IMR-90 (cell line): ENCODE results near the gene RPS6KA3. TPM values are rescaled to one million over a fixed set of nuclear protein-coding genes. Genes with fewer than 3 reads are reported as not detected.

Experiments
- ATAC-seq: fragments of 200-7000 bp; cut with Tn5 transposase; 2 replicates; pipeline ENCODE4 v1.9.1; 2020; ENCODE audit warnings: low read depth, mild to moderate bottlenecking, moderate library complexity
- BruUV-seq: library from RNA; stranded (reverse); fragments of 400-500 nt; replicated peaks from 2 replicates; lab custom pipeline; 2021; lab: Mats Ljungman, UMichigan
- CTCF ChIA-PET: fragments of 300-600 bp; formaldehyde crosslinking; extraction: SDS; loops from one replicate; lab custom pipeline; 2021; ENCODE audit warnings: antibody characterized with exemption; lab: Yijun Ruan, JAX
- POLR2A ChIA-PET: fragments of 300-600 bp; sonication (Branson Sonifier 250); formaldehyde crosslinking; loops from one replicate; lab custom pipeline; 2022; ENCODE audit warnings: antibody characterized with exemption; ENCODE audit not compliant: unreplicated experiment; lab: Charles Lee
- DNase-seq: peaks from one replicate; pipeline ENCODE4 v3.0.0; 2013
- H2AFZ ChIP-seq: replicated peaks from 2 replicates; pipeline ENCODE3; 2013; ENCODE audit warnings: low read length, mild to moderate bottlenecking; ENCODE audit not compliant: poor library complexity
- H2AK5ac ChIP-seq: 2 replicates; pipeline ENCODE4 v1.6.1; 2013; ENCODE audit warnings: low read depth, low read length, inconsistent platforms
- H2AK9ac ChIP-seq: replicated peaks from 2 replicates; pipeline ENCODE3; 2013; ENCODE audit warnings: mild to moderate bottlenecking, low read depth, low read length, moderate library complexity; ENCODE audit not compliant: poor library complexity
- H2BK120ac ChIP-seq: 2 replicates; pipeline ENCODE4 v1.6.1; 2013; ENCODE audit warnings: low read depth, low read length, inconsistent platforms
- H2BK15ac ChIP-seq: 3 replicates; pipeline ENCODE4 v1.6.1; 2013; ENCODE audit warnings: low read depth, low read length, inconsistent platforms
- H2BK20ac ChIP-seq: 2 replicates; pipeline ENCODE4 v1.6.1; 2013; ENCODE audit warnings: low read depth, mild to moderate bottlenecking, inconsistent platforms, low read length, moderate library complexity
- H2BK5ac ChIP-seq: 2 replicates; pipeline ENCODE4 v1.6.1; 2013; ENCODE audit warnings: mild to moderate bottlenecking, low read depth, low read length, inconsistent platforms; ENCODE audit not compliant: poor library complexity, severe bottlenecking
- H3K14ac ChIP-seq: replicated peaks from 2 replicates; pipeline ENCODE4 v1.6.1; 2013; ENCODE audit warnings: low read depth, low read length, inconsistent platforms
- H3K18ac ChIP-seq: 2 replicates; pipeline ENCODE4 v1.6.1; 2013; ENCODE audit warnings: low read depth, low read length, control low read depth
- H3K23ac ChIP-seq: 2 replicates; pipeline ENCODE4 v1.6.1; 2013; ENCODE audit warnings: low read depth, low read length, inconsistent platforms
- H3K27ac ChIP-seq: 2 replicates; pipeline ENCODE4 v1.5.1; 2013; ENCODE audit warnings: mild to moderate bottlenecking, control low read depth, low read length; ENCODE audit not compliant: insufficient read depth
- H3K27me3 ChIP-seq: 2 replicates; pipeline ENCODE4 v1.6.1; 2013; ENCODE audit warnings: low read length; ENCODE audit not compliant: control insufficient read depth, insufficient read depth
- H3K36me3 ChIP-seq: 2 replicates; pipeline ENCODE4 v1.6.1; 2013; ENCODE audit warnings: low read length, mixed read lengths; ENCODE audit not compliant: control insufficient read depth, insufficient read depth
- H3K4ac ChIP-seq: 2 replicates; pipeline ENCODE4 v1.6.1; 2013; ENCODE audit warnings: low read depth, low read length, inconsistent platforms
- H3K4me1 ChIP-seq: 2 replicates; pipeline ENCODE4 v1.6.1; 2013; ENCODE audit warnings: low read length, mixed read lengths; ENCODE audit not compliant: control insufficient read depth, insufficient read depth
- H3K4me2 ChIP-seq: 2 replicates; pipeline ENCODE4 v1.6.1; 2013; ENCODE audit warnings: low read depth, mild to moderate bottlenecking, control low read depth, low read length, moderate library complexity
- H3K4me3 ChIP-seq: 2 replicates; pipeline ENCODE4 v1.5.1; 2013; ENCODE audit warnings: low read depth, mild to moderate bottlenecking, control low read depth, low read length, moderate library complexity; ENCODE audit not compliant: insufficient read depth
- H3K56ac ChIP-seq: 2 replicates; pipeline ENCODE4 v1.6.1; 2013; ENCODE audit warnings: low read length, inconsistent platforms; ENCODE audit not compliant: insufficient read depth; ENCODE audit errors: extremely low read depth
- H3K79me1 ChIP-seq, 2 experiments: 2 replicates each; pipeline ENCODE4 v1.6.1; 2013; ENCODE audit warnings: low read length in 2 of 2, inconsistent platforms in 1 of 2, low read depth in 1 of 2
- H3K9ac ChIP-seq: 2 replicates; pipeline ENCODE4 v1.6.1; 2013; ENCODE audit warnings: low read depth, low read length, control low read depth
- H3K9me1 ChIP-seq: 2 replicates; pipeline ENCODE4 v1.6.1; 2013; ENCODE audit warnings: low read length, inconsistent platforms; ENCODE audit not compliant: insufficient read depth
- H3K9me3 ChIP-seq: 2 replicates; pipeline ENCODE4 v1.6.1; 2013; ENCODE audit warnings: low read length; ENCODE audit not compliant: control insufficient read depth, insufficient read depth
- H4K20me1 ChIP-seq: 2 replicates; pipeline ENCODE4 v1.6.1; 2013; ENCODE audit warnings: low read length, inconsistent platforms; ENCODE audit not compliant: insufficient read depth
- H4K5ac ChIP-seq: 2 replicates; pipeline ENCODE4 v1.6.1; 2013; ENCODE audit warnings: mild to moderate bottlenecking, low read depth, low read length, control low read depth
- H4K8ac ChIP-seq, 2 experiments: 2 replicates each; pipeline ENCODE4 v1.6.1; 2013; ENCODE audit warnings: low read depth in 2 of 2, low read length in 2 of 2, control low read depth in 1 of 2, inconsistent platforms in 1 of 2
- H4K91ac ChIP-seq: 2 replicates; pipeline ENCODE4 v1.6.1; 2013; ENCODE audit warnings: low read depth, low read length, inconsistent platforms; ENCODE audit not compliant: insufficient read depth
- CHD1 ChIP-seq: IDR thresholded peaks from 2 replicates; pipeline ENCODE4 v1.6.1; 2012; ENCODE audit warnings: low read depth, low read length, improper control_type of control experiment
- ELK1 ChIP-seq: fragments of 150-350 bp; IDR thresholded peaks from 2 replicates; pipeline ENCODE4 v1.6.1; 2016; ENCODE audit warnings: low read depth, mild to moderate bottlenecking, low read length, moderate library complexity, borderline replicate concordance
- FOS ChIP-seq: fragments of 150-350 bp; IDR thresholded peaks from 2 replicates; pipeline ENCODE4 v1.6.1; 2016; ENCODE audit warnings: low read depth, low read length
- MAZ ChIP-seq: IDR thresholded peaks from 2 replicates; pipeline ENCODE4 v1.6.1; 2012; ENCODE audit warnings: low read depth, mild to moderate bottlenecking, low read length, improper control_type of control experiment, moderate library complexity, borderline replicate concordance
- MXI1 ChIP-seq: IDR thresholded peaks from 2 replicates; pipeline ENCODE4 v1.6.1; 2012; ENCODE audit warnings: low read depth, mild to moderate bottlenecking, low read length, moderate library complexity, borderline replicate concordance
- NFE2L2 ChIP-seq: fragments of 150-350 bp; IDR thresholded peaks from 2 replicates; pipeline ENCODE4 v1.6.1; 2016; ENCODE audit warnings: low read depth, mild to moderate bottlenecking, low read length
- POLR2A ChIP-seq: IDR thresholded peaks from 2 replicates; pipeline ENCODE4 v1.6.1; 2012; ENCODE audit warnings: mild to moderate bottlenecking, low read depth, low read length
- RAD21 ChIP-seq: IDR thresholded peaks from 2 replicates; pipeline ENCODE4 v1.6.1; 2012; ENCODE audit warnings: low read length, improper control_type of control experiment
- RCOR1 ChIP-seq: IDR thresholded peaks from 2 replicates; pipeline ENCODE4 v1.6.1; 2012; ENCODE audit warnings: mild to moderate bottlenecking, low read length, improper control_type of control experiment; ENCODE audit not compliant: insufficient replicate concordance
- SMC3 ChIP-seq: fragments of 150-350 bp; IDR thresholded peaks from 2 replicates; pipeline ENCODE4 v1.6.1; 2016; ENCODE audit warnings: low read depth, mild to moderate bottlenecking, antibody characterized with exemption, low read length, moderate library complexity
- USF2 ChIP-seq: fragments of 150-350 bp; IDR thresholded peaks from 2 replicates; pipeline ENCODE4 v1.6.1; 2017; ENCODE audit warnings: mild to moderate bottlenecking, antibody characterized with exemption, low read length, low read depth
- WGBS, 2 experiments: methylation state at CpG; one replicate each; pipeline versions ENCODE4 v1.1.5 to v1.1.7; 2013; ENCODE audit warnings: missing lambda C conversion rate in 2 of 2; ENCODE audit not compliant: insufficient read length in 1 of 2; ENCODE audit errors: extremely low coverage in 2 of 2; 5-methylcytosine and 5-hydroxymethylcytosine counted together
- dilution Hi-C: fragments of 300-500 bp; cut with HindIII; formaldehyde crosslinking; loops from one replicate; pipeline ENCODE4 v1.14.3; 2018; ENCODE audit warnings: low sequenced_read_pairs; ENCODE audit not compliant: unreplicated experiment
- in situ Hi-C: fragments of 300-500 bp; cut with MboI; formaldehyde crosslinking; loops from 3 replicates; pipeline ENCODE4 v1.14.3; 2019; ENCODE audit warnings: low sequenced_read_pairs, inconsistent platforms, mixed read lengths
- intact Hi-C: fragments of 100-400 bp; cut with micrococcal nuclease; formaldehyde crosslinking; loops from 2 replicates; pipeline ENCODE4 v1.10.0; 2022
- polyA plus RNA-seq, 3 experiments: library from polyadenylated mRNA; depleted of rRNA; stranded (reverse); fragments of >200 nt; gene quantifications; 2 replicates each; pipeline ENCODE4 v1.2.3, GENCODE V29; 2012; ENCODE audit warnings: low replicate concordance in 1 of 3
- total RNA-seq: library from RNA; depleted of rRNA; stranded (reverse); fragments of >200 nt; gene quantifications from 2 replicates; pipeline ENCODE4 v1.2.3, GENCODE V29; 2012

The RPS6KA3 gene
- total and polyA plus RNA-seq, 2 of the 4 experiments (the other 2 are of a cell fraction) = 20.8 to 43.9 TPM

GRCh38 chrX:20225488-20225833 is 41.2 kb downstream of the RPS6KA3 start:
- dilution Hi-C loops = no loop called here
- no peak overlapping the region for H4K5ac ChIP-seq
- POLR2A ChIA-PET = no interaction called here

More at GRCh38 chrX:20225488-20225833, 41.2 kb downstream of the RPS6KA3 start:
- no peak overlapping the region for H2BK15ac ChIP-seq
- intact Hi-C loops (no loop called here), in situ Hi-C loops (no loop called here)
- H3K56ac ChIP-seq = no peak overlapping the region
- DNase-seq (no peak), ATAC-seq (no peak)
- H3K9me1 ChIP-seq = no peaks in the 10 kb centered on the region; the same call in 1 of the 2 replicates
- no peak overlapping the region for H2AFZ ChIP-seq
- no TSS peak for BruUV-seq
- no peak overlapping the region for H4K8ac ChIP-seq
- CTCF ChIA-PET = no interaction called here
- TF ChIP-seq RCOR1 = no peak
- no peak for TF ChIP-seq FOS
- TF ChIP-seq USF2 = no peak
- no peak for TF ChIP-seq CHD1
- no peak for TF ChIP-seq NFE2L2
- no peak for TF ChIP-seq POLR2A
- TF ChIP-seq MXI1 = no peak
- no peak for TF ChIP-seq MAZ
- TF ChIP-seq SMC3 = no peak
- TF ChIP-seq ELK1 = no peak
- TF ChIP-seq RAD21 = no peak
- H3K36me3 ChIP-seq = 0 out of 2 replicates have a peak, but pooled peaks cover 3% of the 10 kb centered on the region
- H2BK20ac ChIP-seq = no peak overlapping the region
- no peak overlapping the region for H3K9ac ChIP-seq
- no peaks in the 10 kb centered on the region for H3K27me3 ChIP-seq
- no peak overlapping the region for H3K27ac ChIP-seq
- H3K18ac ChIP-seq = no peak overlapping the region
- H2AK9ac ChIP-seq = no peak overlapping the region
- no peak overlapping the region for H2BK120ac ChIP-seq
- H3K4ac ChIP-seq = no peak overlapping the region
- H3K4me1 ChIP-seq = peaks cover 2% of the 10 kb centered on the region; the same call in 1 of the 2 replicates
- H3K14ac ChIP-seq = no peak overlapping the region
- no peak overlapping the region for H2BK5ac ChIP-seq
- H3K79me1 ChIP-seq = peaks cover 0 to 10% of the 10 kb centered on the region in 2 experiments; a peak in 3 of 4 replicates
- no peak overlapping the region for H3K4me2 ChIP-seq
- no peaks in the 10 kb centered on the region for H3K9me3 ChIP-seq
- no peak overlapping the region for H3K23ac ChIP-seq
- H2AK5ac ChIP-seq = no peak overlapping the region
- no peak overlapping the region for H3K4me3 ChIP-seq
- no peaks in the 10 kb centered on the region for H4K20me1 ChIP-seq
- no CpG with 5 or more reads among the region's 1 CpG for WGBS, 2 experiments
- H4K91ac ChIP-seq = no peak overlapping the region
